ENCODE data around the gene MICB. TPM values are rescaled to one million over a fixed set of nuclear protein-coding genes. Genes with fewer than 3 reads are reported as not detected.

MICB gene
- total and polyA plus RNA-seq, 2 donors (not counting 1 experiment from before 2014, with no cell fraction given): 24.2 to 30.9 TPM

DNA sequence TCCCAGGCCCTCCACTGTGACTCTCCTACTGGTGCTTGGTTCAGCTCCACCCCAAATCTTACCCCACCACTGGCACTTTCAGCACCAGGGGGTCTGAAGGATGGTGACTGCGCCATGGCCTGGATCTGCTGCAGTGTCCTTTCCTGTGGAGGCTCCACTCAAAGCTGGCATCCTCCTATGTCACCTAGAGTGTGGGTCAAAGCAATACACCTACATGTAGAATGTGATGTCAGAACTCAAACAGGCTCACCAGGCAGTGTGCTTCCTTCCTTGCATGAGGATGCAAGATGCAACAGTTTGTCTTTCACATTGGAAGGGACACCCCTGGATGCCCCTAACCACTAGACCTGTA, 32.8 kb upstream of the MICB start:
- Histone ChIP-seq H2AFZ (ENCODE audit: insufficient read depth, low read depth, low read length, poor library complexity, severe bottlenecking) (no peak overlapping the region), H3K27me3 (replicated peaks in 1 of 4; ENCODE audit: control extremely low read depth in 1 of 4, control insufficient read depth in 3 of 4, insufficient read depth in 4 of 4, low read length in 3 of 4) (no peaks in the 10 kb centered on the region), H3K9me3 (ENCODE audit: control extremely low read depth in 1 of 3, control insufficient read depth in 2 of 3, insufficient read depth in 1 of 3, low read length in 2 of 3) (no peaks in the 10 kb centered on the region), H4K20me1 (ENCODE audit: control insufficient read depth, insufficient read depth, low read length, poor library complexity, severe bottlenecking) (peaks cover 69% of the 10 kb centered on the region), H3K4me3 (ENCODE audit: control extremely low read depth in 1 of 5, extremely low read depth in 1 of 5, insufficient read depth in 1 of 5, low read depth in 2 of 5, low read length in 4 of 5) (peak overlapping the region; percentile 73 to 99 (median 84)), H3K4me1 (ENCODE audit: control insufficient read depth in 2 of 2, insufficient read depth in 2 of 2, low read length in 2 of 2) (peaks cover 68 to 75% of the 10 kb centered on the region in 2 donors), H3K4me2 (replicated peaks; ENCODE audit: low read depth, low read length, poor library complexity, severe bottlenecking) (peak overlapping the region; percentile 97), H3K9ac (ENCODE audit: low read length) (peak overlapping the region; percentile 99), H3K27ac (ENCODE audit: low read length in 2 of 2) (peak overlapping the region in 1 of 2 donors; percentile 99), H3K36me3 (replicated peaks in 1 of 2; ENCODE audit: control extremely low read depth in 1 of 2, control insufficient read depth in 1 of 2, extremely low read depth in 1 of 2, insufficient read depth in 2 of 2, low read length in 1 of 2) (peaks cover 3 to 36% of the 10 kb centered on the region in 2 experiments), H3K79me2 (ENCODE audit: control insufficient read depth, insufficient read depth, low read length) (peaks cover 96% of the 10 kb centered on the region)
- TF ChIP-seq EZH2 (IDR thresholded peaks at IDR 0.05; ENCODE audit: borderline replicate concordance, insufficient read depth, low read depth, low read length, poor library complexity, severe bottlenecking): no peak
- TF ChIP-seq, protein P1, sequence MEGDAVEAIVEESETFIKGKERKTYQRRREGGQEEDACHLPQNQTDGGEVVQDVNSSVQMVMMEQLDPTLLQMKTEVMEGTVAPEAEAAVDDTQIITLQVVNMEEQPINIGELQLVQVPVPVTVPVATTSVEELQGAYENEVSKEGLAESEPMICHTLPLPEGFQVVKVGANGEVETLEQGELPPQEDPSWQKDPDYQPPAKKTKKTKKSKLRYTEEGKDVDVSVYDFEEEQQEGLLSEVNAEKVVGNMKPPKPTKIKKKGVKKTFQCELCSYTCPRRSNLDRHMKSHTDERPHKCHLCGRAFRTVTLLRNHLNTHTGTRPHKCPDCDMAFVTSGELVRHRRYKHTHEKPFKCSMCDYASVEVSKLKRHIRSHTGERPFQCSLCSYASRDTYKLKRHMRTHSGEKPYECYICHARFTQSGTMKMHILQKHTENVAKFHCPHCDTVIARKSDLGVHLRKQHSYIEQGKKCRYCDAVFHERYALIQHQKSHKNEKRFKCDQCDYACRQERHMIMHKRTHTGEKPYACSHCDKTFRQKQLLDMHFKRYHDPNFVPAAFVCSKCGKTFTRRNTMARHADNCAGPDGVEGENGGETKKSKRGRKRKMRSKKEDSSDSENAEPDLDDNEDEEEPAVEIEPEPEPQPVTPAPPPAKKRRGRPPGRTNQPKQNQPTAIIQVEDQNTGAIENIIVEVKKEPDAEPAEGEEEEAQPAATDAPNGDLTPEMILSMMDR (IDR thresholded peaks at IDR 0.05): no peak
- H3K9me3 Mint-ChIP-seq (ENCODE audit: insufficient read depth): no peaks in the 10 kb centered on the region
- DNase-seq (no peak), ATAC-seq (ENCODE audit: low read depth) (no peak)
- WGBS (ENCODE audit: insufficient coverage): 40% methylated on average over 1 of the region's 1 CpG
- H3K4me1 Mint-ChIP-seq: peaks cover 86% of the 10 kb centered on the region
- POLR2A ChIA-PET: no interaction called here
- CTCF ChIA-PET: no interaction called here
- H3K27me3 Mint-ChIP-seq: no peaks in the 10 kb centered on the region
- H3K4me3 Mint-ChIP-seq: peak overlapping the region; percentile 99
- intact Hi-C loops (cut with micrococcal nuclease): loop anchor here (10.0 kb wide), 1 partner anchor 310 kb away; the partner anchor contains the start of genes CCHCR1 and TCF19
- peak overlapping the region; percentile 98 for H3K27ac Mint-ChIP-seq

DNA sequence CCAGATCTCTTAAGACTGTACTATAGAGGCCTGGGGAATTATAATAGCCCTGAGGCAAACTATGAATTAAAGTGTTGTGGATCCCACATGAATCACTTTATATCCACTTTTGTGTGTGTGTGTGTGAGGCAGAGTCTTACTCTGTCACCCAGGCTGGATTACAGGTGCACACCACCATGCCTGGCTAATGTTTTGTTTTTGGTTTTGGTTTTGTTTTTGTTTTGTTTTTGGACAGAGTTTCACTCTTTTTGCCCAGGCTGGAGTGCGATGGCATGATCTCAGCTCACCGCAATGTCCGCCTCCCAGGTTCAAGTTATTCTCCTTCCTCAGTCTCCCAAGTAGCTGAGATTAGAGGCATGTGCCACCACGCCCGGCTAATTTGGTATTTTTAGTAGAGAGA, 32.2 kb upstream of the MICB start:
- Mint-ChIP-seq H3K27ac (peak overlapping the region; percentile 60), H3K27me3 (no peaks in the 10 kb centered on the region), H3K4me3 (peak overlapping the region; percentile 99), H3K9me3 (ENCODE audit: insufficient read depth) (no peaks in the 10 kb centered on the region), H3K4me1 (peaks cover 91% of the 10 kb centered on the region)
- Histone ChIP-seq H4K20me1 (ENCODE audit: control insufficient read depth, insufficient read depth, low read length, poor library complexity, severe bottlenecking) (peaks cover 74% of the 10 kb centered on the region), H2AFZ (ENCODE audit: insufficient read depth, low read depth, low read length, poor library complexity, severe bottlenecking) (no peak overlapping the region), H3K79me2 (ENCODE audit: control insufficient read depth, insufficient read depth, low read length) (peaks cover 99% of the 10 kb centered on the region), H3K27ac (ENCODE audit: low read length in 2 of 2) (peak overlapping the region in 1 of 2 donors; percentile 99), H3K9ac (ENCODE audit: low read length) (peak overlapping the region; percentile 99), H3K4me3 (ENCODE audit: control extremely low read depth in 1 of 5, extremely low read depth in 1 of 5, insufficient read depth in 1 of 5, low read depth in 2 of 5, low read length in 4 of 5) (peak overlapping the region in 3 of 5 experiments; percentile 73 to 98 (median 81)), H3K9me3 (ENCODE audit: control extremely low read depth in 1 of 3, control insufficient read depth in 2 of 3, insufficient read depth in 1 of 3, low read length in 2 of 3) (no peaks in the 10 kb centered on the region), H3K36me3 (replicated peaks in 1 of 2; ENCODE audit: control extremely low read depth in 1 of 2, control insufficient read depth in 1 of 2, extremely low read depth in 1 of 2, insufficient read depth in 2 of 2, low read length in 1 of 2) (peaks cover 3 to 36% of the 10 kb centered on the region in 2 experiments), H3K4me2 (replicated peaks; ENCODE audit: low read depth, low read length, poor library complexity, severe bottlenecking) (peak overlapping the region; percentile 97), H3K4me1 (ENCODE audit: control insufficient read depth in 2 of 2, insufficient read depth in 2 of 2, low read length in 2 of 2) (peaks cover 73 to 79% of the 10 kb centered on the region in 2 donors), H3K27me3 (replicated peaks in 1 of 4; ENCODE audit: control extremely low read depth in 1 of 4, control insufficient read depth in 3 of 4, insufficient read depth in 4 of 4, low read length in 3 of 4) (no peaks in the 10 kb centered on the region)
- intact Hi-C loops (cut with micrococcal nuclease): loop anchor here (10.0 kb wide), 1 partner anchor 311 kb away; the partner anchor contains the start of genes CCHCR1 and TCF19
- DNase-seq (peak; percentile 35), ATAC-seq (ENCODE audit: low read depth) (no peak)
- no CpG with 5 or more reads among the region's 5 CpGs for WGBS (ENCODE audit: insufficient coverage)
- ChIA-PET CTCF (no interaction called here), POLR2A (no interaction called here)
- TF ChIP-seq, protein P1 (IDR thresholded peaks at IDR 0.05): no peak
- TF ChIP-seq EZH2 (IDR thresholded peaks at IDR 0.05; ENCODE audit: borderline replicate concordance, insufficient read depth, low read depth, low read length, poor library complexity, severe bottlenecking): no peak
